Activated CD8-positive, alpha-beta memory T cell treated with anti-CD3 and anti-CD28 coated beads for 4 hours (primary cell): ENCODE measurements around the gene CCNJL.

Experiments used
- DNase-seq, 2 donors: peaks; one replicate each; pipeline ENCODE4 v3.0.0-alpha.2; 2020; ENCODE audit warnings: low read depth in 2 of 2

The CCNJL gene

GRCh38 chr5:160333721-160334120 lies 21.4 kb upstream of the CCNJL start:
- no peak for DNase-seq

- no peak for DNase-seq
Measured at GRCh38 chr5:160330212-160330611, 17.8 kb upstream of the CCNJL start.

DNA sequence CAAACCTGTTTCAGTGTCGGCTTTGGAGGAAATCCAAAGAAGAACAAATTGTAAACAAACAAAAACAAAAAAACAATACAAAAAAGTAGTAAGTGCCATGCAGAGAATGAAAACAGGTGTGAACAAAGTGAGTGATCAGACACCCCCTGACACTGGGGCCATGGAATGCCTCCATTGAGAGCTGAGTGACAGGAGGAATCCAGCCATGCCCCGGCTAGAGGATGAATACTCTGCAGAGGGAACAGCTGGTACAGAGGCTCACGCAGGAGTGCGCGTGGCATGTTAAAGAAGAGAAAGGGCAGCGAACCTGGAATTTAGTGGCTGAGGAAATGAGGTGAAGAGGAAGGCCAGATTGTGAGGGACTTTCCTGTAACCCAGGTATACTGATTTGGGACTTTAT lies 15.5 kb upstream of the CCNJL start:
- no peak for DNase-seq

DNA sequence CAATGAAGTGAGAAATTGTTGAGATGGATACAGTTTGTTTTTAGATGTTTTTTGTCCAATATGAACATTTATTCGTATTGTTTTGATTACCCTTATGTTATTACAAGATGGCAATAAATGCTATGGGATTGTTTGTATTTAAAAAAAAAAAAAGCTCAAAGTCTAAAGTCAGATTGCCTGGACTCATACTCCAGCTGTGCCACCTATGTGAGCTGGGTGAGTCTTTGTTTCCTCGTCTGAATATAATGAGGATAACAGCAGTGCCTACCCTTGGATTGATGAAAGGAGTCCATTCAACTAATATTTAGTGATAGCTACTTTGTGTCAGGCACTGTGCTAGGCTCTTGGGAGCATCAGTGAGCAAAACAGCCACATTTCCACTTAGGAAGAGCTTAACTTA lies 14.6 kb upstream of the CCNJL start:
- DNase-seq, result no peak

- DNase-seq, result no peak
Measured at GRCh38 chr5:160325716-160326115, 13.4 kb upstream of the CCNJL start.

DNA sequence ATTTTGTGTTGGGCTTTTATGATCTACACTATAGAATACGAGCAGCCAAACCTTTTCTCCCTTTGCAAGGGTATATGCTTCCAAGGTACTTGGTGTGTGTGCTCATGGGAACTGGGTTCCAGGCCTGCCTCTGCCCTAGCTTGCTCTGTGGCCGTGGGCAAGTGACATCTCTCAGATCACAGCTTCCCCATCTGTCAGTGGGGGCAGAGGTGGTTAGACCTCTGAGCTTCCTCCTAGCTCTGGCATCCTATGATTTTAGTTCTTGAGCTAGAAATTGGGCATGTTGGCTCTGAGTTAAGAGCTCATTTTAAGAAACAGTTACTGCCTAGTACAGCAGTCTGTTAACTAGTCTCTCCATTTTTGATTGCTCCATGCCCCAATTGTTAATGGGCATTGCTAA lies 12.5 kb upstream of the CCNJL start:
- DNase-seq, result no peak

DNA sequence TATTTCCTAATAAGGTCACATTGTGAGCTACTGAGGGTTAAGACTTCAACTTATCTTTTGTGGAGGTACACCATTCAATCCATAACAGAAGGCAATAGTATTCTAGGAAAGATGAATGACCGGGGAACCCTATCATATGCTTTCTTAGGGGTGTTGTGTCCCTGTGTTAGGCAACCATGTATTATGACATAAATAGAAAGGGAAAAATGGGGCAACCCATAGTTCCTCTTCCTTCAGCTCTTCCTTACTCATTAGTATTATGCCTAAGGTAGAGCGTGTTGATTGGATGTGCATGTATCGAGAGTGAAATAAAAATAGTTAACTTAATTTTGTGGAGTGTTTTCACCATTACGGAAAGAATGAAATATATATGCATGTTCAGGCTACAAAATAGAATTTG lies 6.0 kb upstream of the CCNJL start:
- no peak for DNase-seq

- DNase-seq, result no peak
Measured at GRCh38 chr5:160317434-160317833, 5.1 kb upstream of the CCNJL start.

GRCh38 chr5:160315968-160316367 lies 3.6 kb upstream of the CCNJL start:
- no peak for DNase-seq

- DNase-seq, result no peak
Measured at GRCh38 chr5:160312960-160313727, 780 bp upstream of the CCNJL start.

DNA sequence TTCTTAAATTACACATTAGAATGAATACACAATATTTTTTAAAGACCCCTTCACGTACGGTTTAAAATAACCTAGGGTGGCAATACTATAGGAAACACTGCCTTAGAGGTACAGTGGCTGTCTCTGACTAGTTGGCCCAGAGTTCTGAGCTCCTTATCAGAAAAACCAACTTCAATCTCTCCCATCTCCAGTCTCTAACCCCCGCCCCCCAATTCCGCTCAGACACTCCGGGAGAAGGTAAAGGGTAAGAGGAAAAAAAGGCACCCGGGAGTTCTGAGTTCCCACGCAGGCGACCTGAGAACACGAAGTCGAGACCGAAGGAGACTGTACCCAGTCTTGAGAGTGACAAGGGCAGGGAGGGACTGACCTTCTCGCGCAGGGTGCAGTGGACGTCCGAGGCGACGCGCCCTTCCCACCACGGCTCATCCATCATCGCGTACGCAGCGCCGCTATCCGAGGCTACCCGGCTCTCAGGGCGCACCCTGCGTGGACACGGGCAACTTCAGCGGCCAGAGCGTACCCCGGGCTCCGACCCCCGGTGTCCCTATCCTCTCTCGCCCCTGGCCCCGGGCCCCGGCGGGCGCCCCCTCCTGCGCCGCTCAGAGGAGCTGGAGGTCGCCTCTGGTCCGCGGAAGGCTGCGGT lies 752 bp downstream of the CCNJL start:
- DNase-seq, result no peak

DNA sequence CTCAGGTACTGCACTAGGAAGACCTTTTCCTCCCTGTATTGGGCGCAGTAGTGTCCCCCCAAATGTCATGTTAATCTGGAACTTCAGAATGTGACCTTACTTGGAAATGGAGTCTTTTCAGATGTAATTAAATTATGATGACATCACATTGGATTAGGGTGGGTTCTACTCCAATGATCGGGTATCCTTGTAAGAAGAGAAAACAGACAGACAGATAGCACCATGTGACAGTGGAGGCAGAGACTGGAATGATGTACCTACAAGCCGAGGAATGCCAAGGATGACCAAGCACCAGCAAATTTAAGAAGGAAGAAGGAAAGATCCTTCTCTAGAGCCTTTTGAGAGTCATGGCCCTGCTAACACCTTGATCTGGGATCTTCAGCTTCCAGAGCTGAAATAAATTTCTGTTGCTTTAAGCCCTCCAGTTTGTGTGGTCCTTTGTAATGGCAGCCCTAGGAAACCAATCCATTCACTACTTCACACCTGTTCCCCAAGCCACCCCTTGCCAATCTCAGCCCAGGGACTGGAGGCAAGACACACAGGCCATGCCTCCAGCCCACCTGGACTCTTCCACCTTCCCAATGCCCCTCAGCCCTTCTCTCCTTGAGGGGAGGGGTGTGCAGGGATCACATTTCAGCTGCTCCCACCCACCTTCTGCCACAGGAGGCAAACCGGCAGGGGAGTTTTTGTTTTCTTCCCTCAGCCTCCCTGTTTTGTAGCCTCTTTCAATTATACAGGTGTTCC lies 1.6 kb downstream of the CCNJL start:
- DNase-seq, result no peak

GRCh38 chr5:160310140-160310539 lies 2.2 kb downstream of the CCNJL start:
- DNase-seq, result no peak

- no peak for DNase-seq
Measured at GRCh38 chr5:160306696-160307095, 5.7 kb downstream of the CCNJL start.

DNA sequence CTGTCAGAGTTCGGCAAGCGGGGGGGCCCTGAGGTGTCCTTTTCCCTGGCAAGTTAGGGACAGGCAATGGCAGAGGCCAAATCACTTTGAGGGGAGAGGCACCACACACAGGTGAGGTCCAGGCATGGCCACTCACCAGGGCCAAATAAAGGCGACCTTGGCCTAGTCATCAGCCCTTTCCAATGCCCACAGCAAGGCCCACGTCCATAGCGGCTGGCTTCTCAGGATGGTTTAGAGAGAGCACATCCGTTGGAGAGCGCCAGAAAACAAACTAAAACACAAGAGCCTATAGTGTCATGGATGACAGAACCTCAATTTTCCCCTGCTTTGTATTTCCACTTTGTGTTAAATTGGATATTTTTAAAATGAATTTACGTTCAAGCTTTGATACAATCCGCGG lies 7.0 kb downstream of the CCNJL start:
- no peak for DNase-seq

GRCh38 chr5:160303690-160304089 lies 8.7 kb downstream of the CCNJL start:
- no peak for DNase-seq

- no peak for DNase-seq
Measured at GRCh38 chr5:160298189-160298588, 14.2 kb downstream of the CCNJL start.

DNA sequence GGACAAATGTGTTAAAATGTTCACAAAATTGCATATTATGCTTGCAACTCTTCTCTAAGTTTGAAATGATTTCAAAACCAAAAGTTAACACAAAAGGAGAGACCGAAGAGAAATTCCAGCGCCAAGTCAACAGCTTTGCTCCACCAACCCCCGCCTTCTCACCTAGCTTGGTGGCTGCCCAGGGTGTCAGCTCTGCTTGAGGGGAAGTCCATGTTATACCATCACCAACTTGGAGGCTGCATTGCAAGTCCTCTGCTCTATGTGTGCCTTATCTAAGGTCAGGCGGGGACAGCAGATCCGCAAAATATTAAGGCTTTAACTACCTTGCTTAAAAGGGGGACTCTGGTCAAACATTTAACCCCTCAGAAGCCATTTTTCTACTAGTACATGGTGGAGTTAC lies 14.6 kb downstream of the CCNJL start:
- DNase-seq, result no peak

DNA sequence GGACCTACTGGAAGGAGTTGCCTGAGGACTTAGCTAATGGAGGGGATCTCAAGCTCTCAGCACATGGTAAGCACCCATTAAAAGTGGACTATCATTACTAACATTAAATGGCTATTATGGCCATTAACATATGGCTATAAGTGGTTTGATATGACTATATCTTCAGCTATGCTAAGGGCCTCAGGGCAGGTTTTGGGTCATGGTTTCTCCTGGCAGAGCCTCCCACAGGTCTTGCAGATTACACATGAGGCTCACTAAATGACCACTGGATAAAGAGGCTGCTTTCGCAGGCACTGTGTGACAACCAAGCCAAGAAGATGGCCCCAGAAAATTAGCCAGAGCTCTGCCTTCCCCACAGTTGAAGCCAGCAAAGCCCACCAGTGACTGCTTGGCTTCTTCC lies 15.4 kb downstream of the CCNJL start:
- DNase-seq, result no peak

DNA sequence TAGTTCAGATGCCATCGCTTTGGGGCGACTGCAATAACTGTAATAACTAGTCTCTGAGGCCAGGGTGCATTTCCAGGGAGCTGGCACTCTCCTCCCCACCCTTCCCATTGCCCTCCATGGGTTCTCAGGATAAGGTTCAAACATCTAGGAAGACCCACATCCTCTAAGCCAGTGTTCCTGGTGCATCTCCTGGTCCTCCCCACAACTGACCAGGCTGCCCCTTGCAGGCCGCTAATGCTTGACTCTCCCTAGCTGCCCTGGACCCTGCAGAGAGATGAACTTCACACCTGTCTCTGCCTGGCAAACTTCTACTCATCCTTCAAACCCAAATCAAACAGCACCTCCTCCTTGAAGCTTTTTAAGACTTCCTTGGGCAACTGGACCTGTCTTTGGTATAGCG lies 15.9 kb downstream of the CCNJL start:
- DNase-seq, result no peak

- no peak for DNase-seq
Measured at GRCh38 chr5:160293901-160294561, 18.3 kb downstream of the CCNJL start.

GRCh38 chr5:160293386-160293785 lies 19.0 kb downstream of the CCNJL start:
- no peak for DNase-seq
